HG03460 (cell line): ENCODE results near the gene EPB41L2.
"Not testable (repeated sequence)": the region's sequence is repeated elsewhere in the genome, so short reads cannot be mapped to it uniquely, and the experiment has no call there.

ENCODE experiments used
- ATAC-seq: cut with Tn5 transposase; IDR thresholded peaks from one replicate; pipeline ENCODE4 v1.9.1; 2021; ENCODE audit not compliant: unreplicated experiment

EPB41L2 gene

GRCh38 chr6:130922922-130923321 is 140.1 kb downstream of the EPB41L2 start:
- no peak for ATAC-seq

GRCh38 chr6:130920969-130921368 is 142.1 kb downstream of the EPB41L2 start:
- ATAC-seq: no peak

GRCh38 chr6:130918171-130918570 is 144.9 kb downstream of the EPB41L2 start:
- no peak for ATAC-seq

GRCh38 chr6:130915606-130916005 is 147.4 kb downstream of the EPB41L2 start:
- ATAC-seq: not testable (repeated sequence)

- ATAC-seq: peak; percentile 83
Measured at GRCh38 chr6:130913120-130913519, 149.9 kb downstream of the EPB41L2 start.

- no peak for ATAC-seq
Measured at GRCh38 chr6:130912434-130912833, 150.6 kb downstream of the EPB41L2 start.

GRCh38 chr6:130908958-130909357 is 154.1 kb downstream of the EPB41L2 start:
- ATAC-seq: no peak

- ATAC-seq: no peak
Measured at GRCh38 chr6:130908188-130908587, 154.9 kb downstream of the EPB41L2 start.

GRCh38 chr6:130907687-130908086 is 155.4 kb downstream of the EPB41L2 start:
- no peak for ATAC-seq

- ATAC-seq: no peak
Measured at GRCh38 chr6:130906736-130907381, 156.2 kb downstream of the EPB41L2 start.

GRCh38 chr6:130903602-130904001 is 159.4 kb downstream of the EPB41L2 start:
- no peak for ATAC-seq

GRCh38 chr6:130903007-130903406 is 160.0 kb downstream of the EPB41L2 start:
- ATAC-seq: no peak

- ATAC-seq: no peak
Measured at GRCh38 chr6:130900913-130901312, 162.1 kb downstream of the EPB41L2 start.

GRCh38 chr6:130896249-130896648 is 166.8 kb downstream of the EPB41L2 start:
- ATAC-seq: no peak

- ATAC-seq: no peak
Measured at GRCh38 chr6:130895516-130895915, 167.5 kb downstream of the EPB41L2 start.

- ATAC-seq: no peak
Measured at GRCh38 chr6:130893766-130894165, 169.3 kb downstream of the EPB41L2 start.

GRCh38 chr6:130893277-130893676 is 169.8 kb downstream of the EPB41L2 start:
- ATAC-seq: no peak

- no peak for ATAC-seq
Measured at GRCh38 chr6:130890521-130890971, 172.5 kb downstream of the EPB41L2 start.

- no peak for ATAC-seq
Measured at GRCh38 chr6:130889423-130889822, 173.6 kb downstream of the EPB41L2 start.

- no peak for ATAC-seq
Measured at GRCh38 chr6:130888246-130888645, 174.8 kb downstream of the EPB41L2 start.

GRCh38 chr6:130886966-130887365 is 176.1 kb downstream of the EPB41L2 start:
- ATAC-seq: no peak

- ATAC-seq: peak; percentile 91
Measured at GRCh38 chr6:130885392-130886192, 177.5 kb downstream of the EPB41L2 start.
